HK-2 (cell line): ENCODE data around the gene PTH2R.
"Not testable (repeated sequence)": the region's sequence is repeated elsewhere in the genome, so short reads cannot be mapped to it uniquely, and the experiment has no call there.

Source experiments
- DNase-seq: peaks from one replicate; pipeline ENCODE4 v3.0.0-alpha.2; 2018; ENCODE audit not compliant: unreplicated experiment

PTH2R gene

DNA sequence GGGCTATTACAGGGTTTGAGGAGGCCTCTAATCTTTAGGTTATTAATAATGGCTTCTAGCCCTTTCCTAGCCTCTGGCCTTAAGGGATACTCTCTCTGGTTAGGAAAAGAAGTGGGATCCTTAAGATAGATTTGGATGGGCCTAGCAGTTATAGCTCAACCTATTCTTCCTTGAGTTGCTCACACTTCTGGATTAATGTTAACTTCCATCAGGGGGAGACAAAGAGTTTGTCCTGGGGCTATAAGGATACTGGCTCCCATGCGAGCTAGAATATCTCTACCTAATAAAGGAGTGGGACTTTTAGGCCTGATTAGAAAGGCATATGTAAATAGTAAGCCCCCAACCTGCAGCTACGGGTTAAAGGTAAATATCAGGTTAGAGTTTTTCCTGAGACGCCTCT, 14.3 kb upstream of the PTH2R start:
- no peak for DNase-seq

DNA sequence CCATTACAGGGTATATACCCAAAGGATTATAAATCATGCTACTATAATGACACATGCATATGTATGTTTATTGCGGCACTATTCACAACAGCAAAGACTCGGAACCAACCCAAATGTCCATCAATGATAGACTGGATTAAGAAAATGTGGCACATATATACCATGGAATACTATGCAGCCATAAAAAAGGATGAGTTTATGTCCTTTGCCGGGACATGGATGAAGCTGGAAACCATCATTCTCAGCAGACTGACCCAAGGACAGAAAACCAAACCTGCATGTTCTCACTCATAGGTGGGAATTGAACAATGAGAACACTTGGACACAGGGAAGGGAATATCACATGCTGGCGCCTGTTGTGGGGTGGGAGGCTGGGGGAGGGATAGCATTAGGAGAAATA, 9.8 kb upstream of the PTH2R start:
- not testable (repeated sequence) for DNase-seq

DNA sequence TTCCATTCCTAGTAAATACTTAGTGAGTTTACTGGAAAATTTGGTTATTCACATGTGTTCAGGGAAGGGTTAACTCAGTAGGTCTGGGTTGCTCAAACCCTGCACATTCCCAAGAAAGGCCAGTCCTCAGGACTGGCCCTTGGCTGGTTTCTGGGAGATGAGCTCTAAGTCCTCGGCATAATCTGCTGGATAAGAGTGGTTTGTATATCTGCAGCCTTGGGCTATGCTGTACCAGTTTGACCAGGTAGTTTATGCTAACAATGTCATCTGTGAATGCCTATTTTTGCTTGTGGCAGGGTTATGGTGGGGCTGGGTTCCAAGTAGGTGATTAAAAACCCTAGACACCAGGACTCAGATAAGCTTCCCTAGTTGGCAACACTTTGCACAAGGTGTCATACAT, 7.4 kb upstream of the PTH2R start:
- DNase-seq = no peak

DNA sequence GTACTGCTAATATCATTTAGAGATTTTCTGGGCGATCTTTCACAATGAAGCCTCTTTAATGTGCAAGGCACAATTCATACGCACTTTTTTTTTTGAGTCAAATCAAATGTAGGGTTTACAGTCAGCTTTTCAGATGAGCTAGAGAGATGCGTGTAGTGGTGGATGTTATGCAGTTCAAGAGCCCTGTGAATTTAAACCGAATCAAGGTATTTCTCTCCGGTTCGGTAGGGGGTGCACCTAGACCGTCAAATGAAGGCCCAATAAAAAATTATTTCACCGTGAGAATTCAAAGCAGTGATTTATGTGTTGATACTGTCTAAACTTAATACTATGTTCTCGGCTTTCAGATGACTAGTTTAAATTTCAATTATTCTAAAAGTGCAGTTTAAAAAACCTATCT, 1.1 kb downstream of the PTH2R start:
- no peak for DNase-seq

DNA sequence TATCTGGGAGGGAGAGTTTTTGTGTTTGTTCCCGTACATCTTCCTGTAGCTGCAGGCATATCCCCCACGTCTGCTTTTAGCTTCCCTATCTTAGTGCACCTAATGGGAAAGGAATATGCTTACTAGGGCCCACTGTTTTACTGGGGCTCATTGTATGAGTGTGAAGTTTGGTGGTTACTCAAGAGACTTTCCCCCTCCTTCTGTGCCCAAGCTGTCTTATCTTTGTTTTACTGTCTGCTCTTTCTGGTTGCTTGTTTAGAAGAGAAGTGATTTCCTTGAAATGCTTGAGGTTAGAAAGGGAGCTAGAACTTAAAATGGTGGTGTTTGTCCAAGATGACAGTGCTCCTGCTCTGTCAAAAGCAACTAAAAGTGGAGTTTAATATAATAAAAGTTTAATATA, 7.3 kb downstream of the PTH2R start:
- DNase-seq = no peak

DNA sequence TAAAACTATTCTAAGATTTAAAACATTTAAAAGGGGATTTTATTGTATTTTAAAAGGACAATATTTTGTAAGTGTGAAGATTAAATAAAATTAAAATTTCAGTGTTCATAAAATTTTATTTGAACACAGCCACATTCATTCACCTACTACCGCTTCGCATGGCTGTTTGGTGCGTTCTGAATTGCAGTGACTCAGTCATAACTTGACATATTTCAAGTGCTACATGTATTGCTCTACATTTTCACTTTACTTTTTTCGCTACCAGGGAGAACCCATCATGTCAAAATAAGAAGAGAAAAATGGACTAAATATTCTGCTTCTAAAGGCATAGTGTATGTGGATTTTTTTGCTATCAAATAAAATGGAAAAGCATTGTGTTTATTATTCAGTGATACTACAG, 8.7 kb downstream of the PTH2R start:
- no peak for DNase-seq

DNA sequence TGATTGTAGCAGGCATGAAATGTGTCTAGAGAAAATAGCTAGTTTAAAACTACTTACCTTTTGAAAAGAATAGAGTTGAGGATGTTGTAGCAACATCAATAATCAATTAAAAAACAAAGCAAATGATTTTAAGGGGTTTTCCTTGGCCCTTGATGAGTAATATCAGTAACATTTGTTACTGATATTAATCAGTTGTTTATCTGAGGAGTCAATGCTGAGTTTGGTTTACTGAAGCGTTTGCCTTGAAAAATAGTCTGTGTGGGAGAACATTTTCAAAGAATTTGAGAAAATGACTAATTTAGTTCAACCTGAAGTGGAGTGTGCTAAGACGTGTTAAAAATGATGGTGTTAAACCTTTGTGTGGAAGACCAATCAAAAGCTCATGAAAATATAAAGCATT, 9.3 kb downstream of the PTH2R start:
- DNase-seq = no peak

DNA sequence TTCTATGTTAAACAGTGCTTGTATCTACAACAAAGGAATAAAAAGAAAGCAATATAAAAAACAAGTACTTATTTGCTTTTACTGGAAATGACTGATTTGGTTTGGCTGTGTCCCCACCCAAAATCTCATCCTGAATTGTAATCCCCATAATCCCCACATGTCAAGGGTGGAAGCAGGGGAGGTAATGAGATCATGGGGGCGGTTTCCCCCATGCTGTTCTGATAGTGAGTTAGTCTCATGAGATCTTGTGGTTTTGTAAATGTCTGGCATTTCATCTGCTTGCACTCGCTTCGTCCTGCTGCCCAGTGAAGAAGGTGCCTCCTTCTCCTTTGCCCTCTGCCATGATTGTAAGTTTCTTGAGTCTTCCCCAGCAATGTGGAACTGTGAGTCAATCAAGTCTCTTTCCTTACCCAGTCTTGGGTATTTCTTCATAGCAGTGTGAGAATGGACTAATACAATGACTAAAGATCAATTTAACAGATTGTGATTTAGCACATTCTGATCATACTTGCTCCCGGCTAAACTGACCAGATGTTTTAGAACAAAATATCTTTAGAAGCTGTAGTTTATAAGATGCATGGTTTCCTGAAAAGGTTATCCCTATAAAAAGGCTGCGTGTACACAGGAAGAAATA, 19.9 kb downstream of the PTH2R start:
- DNase-seq = no peak

DNA sequence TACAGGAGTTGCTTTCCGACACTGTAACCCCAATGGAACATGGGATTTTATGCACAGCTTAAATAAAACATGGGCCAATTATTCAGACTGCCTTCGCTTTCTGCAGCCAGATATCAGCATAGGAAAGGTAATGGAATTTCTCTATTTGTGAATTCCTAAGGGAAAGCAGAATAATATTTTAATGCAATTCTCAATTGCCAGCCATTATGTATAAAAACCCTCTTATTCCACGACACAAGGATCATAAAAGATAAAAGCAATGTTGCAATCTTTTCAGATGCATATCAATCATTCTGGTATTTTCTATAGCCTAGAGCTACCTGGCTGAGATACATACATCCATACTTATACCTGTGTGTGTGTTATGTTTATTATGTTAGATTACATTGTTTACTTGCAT, 31.2 kb downstream of the PTH2R start:
- DNase-seq = no peak

DNA sequence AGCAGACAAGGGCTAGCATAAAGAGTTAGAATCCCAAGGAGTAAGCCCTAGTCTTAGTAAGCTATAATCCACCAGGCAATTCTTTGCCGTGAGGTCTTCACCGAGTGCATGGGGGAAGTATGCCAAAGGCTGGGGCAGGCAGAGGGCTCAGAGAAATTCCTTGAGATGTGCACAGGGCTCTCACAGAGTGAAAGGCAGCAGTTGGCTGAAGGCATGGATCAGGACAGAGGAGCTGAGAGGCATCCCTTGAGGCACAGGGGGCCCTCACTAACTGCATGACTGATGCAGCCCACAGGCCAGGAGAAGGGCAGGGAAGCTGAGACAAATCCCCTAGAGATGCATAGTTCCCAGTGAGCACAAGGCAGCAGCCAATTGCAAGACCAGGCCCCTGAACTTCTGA, 34.1 kb downstream of the PTH2R start:
- DNase-seq = no peak

DNA sequence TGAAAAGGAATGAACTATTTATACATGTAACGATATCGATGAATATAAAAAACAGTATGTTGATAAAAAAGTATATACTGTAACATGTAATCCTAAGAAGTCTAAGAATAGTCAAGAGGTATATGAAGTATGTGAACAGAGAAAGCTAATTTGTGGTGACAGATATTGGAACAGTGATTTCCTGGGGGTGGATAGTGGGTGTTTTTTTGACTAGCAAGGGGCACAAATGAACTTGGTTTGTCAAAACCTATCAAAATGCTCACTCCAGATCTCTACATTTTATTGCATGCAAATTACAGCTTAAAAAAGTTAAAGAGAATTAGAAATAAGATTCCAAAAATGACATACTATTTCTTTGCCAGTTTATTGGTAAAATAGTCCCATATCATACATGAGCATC, 35.4 kb downstream of the PTH2R start:
- no peak for DNase-seq

DNA sequence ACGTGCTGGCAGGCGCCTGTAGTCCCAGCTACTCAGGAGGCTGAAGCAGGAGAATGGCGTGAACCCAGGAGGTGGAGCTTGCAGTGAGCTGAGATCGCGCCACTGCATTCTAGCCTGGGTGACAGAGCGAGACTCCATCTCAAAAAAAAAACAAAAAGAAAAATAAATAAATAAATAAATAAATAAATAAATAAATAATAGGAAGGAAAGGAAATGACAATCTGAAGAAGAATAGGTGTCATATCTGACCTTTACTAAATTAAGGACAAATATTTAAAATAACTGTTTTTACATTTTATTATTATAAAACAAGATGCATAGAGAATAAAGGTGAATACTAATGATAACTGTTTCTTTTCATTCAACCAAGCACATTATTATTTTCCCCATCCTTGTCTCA, 40.9 kb downstream of the PTH2R start:
- DNase-seq = not testable (repeated sequence)

DNA sequence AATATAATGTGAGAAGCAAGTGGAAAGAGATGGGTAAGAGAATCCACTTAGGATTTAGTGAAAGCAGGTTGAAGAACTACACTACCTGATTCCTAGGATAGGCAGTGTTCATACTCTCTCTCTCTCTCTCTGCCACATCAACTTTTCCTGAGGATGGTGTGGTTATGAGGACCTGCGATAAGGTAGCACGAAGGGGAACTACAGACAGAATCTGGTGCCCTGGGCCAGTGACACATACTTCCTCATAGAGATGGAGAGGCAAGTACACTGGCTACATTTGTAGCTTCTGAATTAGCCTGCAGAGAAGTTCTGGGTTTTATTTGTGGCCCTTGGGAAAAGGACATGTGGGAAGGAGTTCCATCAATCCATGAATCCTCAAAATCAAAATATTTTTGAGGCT, 44.5 kb downstream of the PTH2R start:
- DNase-seq = no peak

DNA sequence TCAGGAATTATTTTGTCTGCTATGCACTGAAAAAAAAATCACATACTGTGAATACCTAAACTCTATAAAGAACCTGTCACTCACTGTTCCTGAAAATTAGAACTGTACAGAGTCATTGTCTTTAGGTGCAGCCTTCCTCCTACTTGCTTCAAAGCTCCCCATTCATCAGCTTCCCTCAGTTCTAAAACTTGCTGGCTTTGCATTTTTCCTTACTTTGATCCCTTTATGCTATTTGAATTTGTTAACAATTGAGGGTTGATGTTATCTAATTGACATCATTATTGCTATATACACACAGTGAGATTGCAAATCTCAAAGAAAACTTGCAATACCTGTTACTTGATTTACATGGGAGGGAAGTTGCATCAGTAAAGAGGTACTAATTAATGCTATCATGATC, 48.3 kb downstream of the PTH2R start:
- no peak for DNase-seq

DNA sequence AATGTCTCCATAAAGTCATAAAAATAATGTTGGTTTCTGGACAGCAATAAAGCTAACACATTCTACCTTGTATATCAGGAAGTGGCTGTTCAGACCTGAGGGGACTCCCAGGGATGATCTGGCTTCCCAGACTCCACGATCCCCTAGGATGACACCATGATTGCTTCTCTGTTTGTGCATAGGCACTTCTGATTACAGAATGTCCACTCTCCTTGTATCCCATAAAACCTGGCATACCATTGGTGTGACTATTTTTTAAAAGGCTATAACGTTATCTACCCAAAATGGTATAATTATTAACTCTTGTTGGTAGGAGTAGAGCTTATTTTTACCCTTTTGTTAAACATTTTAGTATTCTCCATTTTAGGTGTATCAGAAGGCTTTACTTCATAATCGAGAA, 57.1 kb downstream of the PTH2R start:
- no peak for DNase-seq

DNA sequence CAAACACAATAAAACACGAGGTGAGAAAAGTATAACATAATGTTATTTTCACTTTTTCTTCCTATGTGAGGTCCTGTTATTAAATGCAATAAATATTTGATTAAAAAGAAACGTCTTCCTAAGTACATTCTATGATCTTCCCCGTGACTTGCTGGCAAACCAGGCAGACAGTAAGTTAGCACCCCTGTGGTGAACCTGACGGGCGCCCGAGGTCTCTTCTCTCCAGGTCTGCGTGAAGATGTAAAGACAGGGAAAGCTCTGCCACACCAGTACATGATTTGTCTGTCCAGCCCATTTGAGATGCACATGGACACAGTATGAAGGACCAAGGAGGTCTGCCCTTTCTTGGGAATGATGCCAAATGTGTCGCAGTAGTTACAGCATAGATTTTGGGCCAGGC, 57.6 kb downstream of the PTH2R start:
- DNase-seq = no peak

DNA sequence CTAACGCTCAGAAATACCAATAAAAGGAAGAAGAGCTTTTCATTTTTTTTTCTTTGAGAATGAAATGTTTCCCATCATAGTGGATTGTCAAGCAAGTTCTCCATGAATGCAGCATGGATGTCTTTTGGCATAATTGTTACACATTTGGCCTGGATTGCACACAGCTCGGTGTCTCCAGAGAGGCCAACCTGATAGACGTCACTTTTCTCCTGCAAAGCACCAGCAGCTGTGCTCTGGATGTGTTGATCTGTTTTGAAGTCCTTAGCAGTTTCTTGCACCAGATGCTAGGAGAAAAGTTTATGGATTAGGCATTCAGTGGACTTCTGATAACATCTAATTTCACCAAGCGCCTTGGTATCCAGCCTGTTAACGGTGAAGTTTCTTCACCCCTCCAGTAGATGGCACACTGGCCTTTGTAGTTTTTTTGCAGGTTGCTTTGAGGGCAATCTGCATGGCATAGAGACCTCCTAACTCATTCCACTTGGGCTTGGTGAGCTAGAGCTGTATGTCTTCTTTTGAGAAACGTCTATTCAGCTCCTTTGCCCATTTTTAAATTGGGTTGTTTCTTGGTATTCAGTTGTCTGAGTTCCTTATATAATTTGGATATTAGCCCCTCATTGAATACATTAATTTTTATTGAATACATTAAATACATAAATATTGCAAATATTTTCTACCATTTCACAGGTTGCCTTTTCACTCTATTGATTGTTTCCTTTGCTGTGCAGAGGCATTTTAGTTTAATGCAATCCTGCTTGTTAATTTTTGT, 59.7 kb downstream of the PTH2R start:
- DNase-seq = peak; percentile 21

DNA sequence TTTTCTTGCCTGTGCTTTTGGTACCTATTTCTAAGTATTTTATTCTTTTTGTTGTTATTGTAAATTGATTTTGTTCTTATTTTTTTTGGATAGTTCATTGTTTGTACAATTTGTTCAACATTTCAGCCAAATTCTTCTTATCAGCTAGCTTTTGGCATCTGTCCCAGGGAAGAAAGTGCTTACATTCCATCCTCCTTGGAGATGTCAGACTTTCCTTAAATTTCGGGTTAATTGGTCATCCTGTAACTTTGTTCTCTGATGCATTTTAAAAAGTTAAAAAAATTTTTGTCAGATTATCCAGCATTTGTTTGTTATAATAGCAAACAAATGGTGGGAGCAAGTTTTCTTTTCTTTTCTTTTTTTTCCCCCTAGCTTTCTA, 60.3 kb downstream of the PTH2R start:
- DNase-seq = no peak

DNA sequence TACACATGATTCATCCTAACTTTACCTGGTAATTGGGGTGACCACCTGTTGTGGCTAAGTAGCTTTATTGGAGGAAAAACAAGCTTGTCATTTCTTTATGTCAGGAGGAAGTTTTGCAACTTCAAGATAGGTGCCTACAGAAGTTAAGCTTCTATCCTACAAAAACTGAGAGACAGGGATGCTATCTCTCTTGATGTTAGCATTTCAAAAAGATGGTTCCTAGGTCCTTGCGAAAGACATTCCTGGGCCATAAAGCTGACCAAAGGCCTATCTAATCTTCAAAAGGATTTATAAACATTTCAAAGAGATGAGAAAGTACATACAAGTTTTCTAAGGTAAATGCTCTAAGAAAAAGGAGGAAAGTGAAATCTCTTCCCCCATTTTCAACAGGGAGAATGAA, 61.0 kb downstream of the PTH2R start:
- no peak for DNase-seq

DNA sequence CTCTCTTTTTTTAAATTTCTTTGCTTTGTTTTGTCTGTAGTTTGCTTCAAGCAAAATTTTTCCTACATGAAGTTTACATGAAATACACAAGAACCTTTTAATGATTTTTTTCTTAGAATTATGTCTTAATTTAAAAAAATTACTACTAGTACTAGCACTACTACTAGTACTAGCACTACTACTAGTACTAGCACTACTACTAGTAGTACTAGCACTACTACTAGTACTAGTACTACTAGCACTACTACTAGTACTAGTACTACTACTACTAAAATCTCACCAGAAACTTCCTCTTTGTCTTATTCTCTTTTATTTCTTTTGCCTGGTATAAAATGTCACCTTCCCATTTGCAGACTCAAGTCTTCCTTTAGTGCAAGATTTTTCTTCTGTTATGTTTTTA, 71.1 kb downstream of the PTH2R start:
- DNase-seq = no peak

DNA sequence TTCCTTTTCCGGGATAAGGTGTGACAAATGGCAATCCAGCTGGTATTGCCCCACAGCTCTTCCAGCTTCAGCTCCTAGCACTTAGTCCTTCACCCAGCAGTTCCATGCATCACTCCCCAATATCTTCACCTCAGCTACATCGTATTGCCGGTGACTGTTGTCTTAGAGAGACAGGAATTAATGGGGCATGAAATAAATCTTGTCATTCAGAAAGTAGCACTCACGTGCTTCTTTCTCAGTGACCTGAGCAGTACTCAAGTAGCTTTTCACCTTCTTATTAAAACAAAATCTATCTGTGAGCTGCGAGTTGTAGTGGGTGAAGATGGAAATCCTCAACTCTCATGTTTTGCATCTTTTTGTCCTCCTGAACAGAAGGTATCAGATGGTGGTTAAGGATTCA, 72.8 kb downstream of the PTH2R start:
- no peak for DNase-seq

DNA sequence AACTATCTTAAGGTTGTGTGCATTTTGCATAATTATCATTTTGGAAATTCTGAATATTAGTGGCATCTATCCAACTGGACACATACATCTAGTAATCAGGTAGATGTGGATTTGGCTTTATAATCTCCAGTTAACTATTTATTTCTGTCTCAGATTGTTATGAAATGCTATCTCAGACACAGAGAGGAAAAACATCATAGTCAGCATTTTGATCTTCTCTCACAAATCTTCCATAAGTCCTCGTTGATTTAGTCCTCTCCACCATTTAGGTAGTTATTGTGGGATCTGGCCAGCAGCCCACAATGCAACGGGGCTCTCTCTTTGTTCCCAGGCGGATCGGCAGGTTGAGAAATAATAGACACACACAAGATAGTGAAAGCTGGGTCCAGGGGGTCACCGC, 75.4 kb downstream of the PTH2R start:
- not testable (repeated sequence) for DNase-seq

DNA sequence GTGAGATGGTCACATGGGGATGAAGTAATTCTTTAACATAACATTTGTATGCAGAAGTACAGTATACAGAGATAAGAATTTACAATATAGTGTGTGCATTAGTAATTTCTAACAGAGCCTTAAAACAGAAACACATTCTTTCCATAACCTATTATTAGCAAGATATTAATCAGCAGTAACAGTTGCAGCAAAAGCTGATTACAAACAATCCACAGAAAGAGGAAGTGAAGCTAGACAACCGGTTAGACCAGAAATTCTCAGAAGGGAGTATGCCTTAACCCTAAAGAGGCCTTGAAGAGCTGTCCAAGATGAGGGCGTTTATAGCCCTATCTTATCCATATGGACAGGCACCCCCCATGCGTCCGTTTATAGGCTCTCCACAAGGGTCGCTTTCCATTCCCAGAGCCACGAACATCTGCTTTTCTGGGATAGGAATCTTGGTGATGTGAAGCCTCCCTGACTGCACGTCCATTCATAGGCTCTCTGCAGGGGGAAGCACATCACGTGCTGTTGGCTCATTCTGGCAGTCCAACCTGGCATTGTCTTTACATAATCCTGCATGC, 75.9 kb downstream of the PTH2R start:
- DNase-seq = not testable (repeated sequence)

DNA sequence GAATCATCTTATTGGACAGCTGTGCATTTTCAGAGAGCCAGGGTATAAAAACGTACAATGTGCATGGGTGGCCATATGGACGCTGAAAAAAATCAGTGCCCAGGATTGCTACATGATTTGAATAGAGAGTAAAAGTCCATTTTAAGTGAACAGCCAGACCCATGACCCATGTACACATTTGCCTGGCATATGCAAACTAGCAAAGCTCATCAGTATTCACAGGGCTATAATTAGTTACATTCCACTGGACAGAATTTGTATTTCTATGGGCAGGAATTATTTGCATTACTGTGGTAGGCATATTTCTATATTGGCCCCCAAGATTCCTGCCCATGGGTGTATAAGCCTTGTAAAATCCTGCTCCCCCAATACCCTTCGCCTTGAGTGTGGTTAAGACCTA, 78.8 kb downstream of the PTH2R start:
- DNase-seq = no peak
